HG03097 (cell line): ENCODE results near the gene RAI14.

ENCODE experiments used
- ATAC-seq: cut with Tn5 transposase; IDR thresholded peaks from one replicate; pipeline ENCODE4 v1.9.1; 2021; ENCODE audit not compliant: unreplicated experiment, low FRiP score

Gene RAI14

DNA sequence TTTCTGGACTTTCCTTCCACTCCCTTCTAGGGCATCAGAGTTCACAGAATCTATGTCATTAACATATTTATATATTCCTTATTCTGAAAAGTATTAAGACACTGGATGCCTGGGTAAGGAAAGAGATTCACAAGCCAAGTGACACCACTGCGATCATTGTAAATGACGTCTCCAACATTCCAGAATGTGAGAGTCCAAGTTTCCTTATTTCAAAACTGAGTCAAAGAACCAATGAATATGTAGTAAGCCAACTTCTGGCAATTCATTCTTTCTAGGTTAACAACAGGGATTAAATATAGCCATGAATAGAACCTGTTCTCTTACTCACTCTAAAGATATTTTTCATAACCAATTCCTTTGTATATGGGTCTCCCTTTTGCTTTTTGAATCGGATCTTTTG, 18.1 kb downstream of the RAI14 start:
- ATAC-seq, result no peak

- ATAC-seq, result no peak
Observed at GRCh38 chr5:34675857-34676256, 19.7 kb downstream of the RAI14 start.

DNA sequence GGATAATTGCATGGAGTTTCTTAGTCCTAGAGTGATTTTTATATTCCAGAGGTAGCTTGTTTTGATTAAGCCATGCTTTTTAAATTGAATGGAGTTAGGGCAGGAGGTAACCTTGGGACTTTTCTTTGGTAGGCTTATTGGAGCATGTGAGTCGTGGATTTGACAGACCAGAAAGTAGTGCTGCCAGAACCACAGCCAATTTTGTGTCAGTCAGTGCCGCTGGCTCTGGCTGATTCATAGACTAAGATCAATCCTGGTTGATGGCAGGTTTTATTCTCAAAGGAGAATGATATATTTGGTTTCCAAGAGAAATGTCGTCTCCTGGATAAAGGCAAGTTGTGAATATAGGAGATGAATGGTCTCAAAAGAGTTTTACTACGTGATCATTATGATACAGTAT, 20.3 kb downstream of the RAI14 start:
- ATAC-seq, result no peak

- no peak for ATAC-seq
Observed at GRCh38 chr5:34677428-34677827, 21.3 kb downstream of the RAI14 start.

GRCh38 chr5:34680896-34681295, 24.8 kb downstream of the RAI14 start:
- no peak for ATAC-seq

- no peak for ATAC-seq
Observed at GRCh38 chr5:34682926-34683623, 26.9 kb downstream of the RAI14 start.

DNA sequence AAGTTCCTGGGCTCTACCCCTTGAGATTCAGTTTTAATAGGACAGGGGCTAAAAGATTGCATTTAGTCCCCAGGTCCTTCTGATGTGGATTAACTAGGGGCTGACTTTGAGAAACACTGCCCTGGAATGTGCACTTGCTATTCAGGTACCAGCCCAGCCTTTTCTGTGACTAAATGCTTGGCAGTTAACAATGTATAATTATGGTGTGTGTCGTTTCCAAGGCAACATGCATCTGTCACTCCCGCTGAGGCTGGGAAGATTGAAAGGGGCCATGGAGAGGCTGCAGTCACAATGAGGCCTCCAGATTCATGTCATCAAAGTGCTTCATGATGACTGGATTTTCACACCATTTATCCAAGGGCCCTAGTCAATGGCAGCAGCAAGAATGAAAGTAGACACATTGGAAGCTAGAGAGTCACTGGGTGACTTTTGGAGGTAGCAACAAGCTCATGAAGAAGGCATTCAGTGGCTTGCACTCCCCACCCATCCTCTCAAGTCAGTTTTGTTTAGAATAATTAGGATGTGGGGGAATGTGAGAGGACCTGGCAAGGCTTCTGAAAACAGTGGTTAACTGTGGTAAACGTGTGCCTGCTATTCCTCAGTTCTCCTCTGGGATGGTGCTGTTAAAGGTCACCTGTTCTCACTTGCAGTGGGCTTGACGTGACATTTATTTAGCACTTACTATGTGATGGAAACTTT, 28.3 kb downstream of the RAI14 start:
- no peak for ATAC-seq

DNA sequence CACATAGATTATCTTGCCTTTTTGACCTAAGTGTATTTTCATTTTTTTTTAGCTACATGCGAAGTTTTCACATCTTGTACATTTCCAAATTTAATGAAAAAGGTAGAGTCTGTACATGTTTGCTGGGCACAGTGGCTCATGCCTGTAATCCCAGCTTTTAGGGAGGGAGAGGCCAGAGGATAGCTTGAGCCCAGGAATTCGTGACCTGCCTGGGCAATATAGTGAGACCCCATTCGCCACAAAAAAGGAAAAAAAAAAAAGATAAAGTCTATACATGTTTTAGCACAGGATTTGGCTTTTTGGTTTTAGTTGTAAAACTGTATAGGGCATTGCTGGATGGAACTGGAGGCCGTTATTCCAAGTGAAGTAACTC, 28.8 kb downstream of the RAI14 start:
- ATAC-seq, result no peak

DNA sequence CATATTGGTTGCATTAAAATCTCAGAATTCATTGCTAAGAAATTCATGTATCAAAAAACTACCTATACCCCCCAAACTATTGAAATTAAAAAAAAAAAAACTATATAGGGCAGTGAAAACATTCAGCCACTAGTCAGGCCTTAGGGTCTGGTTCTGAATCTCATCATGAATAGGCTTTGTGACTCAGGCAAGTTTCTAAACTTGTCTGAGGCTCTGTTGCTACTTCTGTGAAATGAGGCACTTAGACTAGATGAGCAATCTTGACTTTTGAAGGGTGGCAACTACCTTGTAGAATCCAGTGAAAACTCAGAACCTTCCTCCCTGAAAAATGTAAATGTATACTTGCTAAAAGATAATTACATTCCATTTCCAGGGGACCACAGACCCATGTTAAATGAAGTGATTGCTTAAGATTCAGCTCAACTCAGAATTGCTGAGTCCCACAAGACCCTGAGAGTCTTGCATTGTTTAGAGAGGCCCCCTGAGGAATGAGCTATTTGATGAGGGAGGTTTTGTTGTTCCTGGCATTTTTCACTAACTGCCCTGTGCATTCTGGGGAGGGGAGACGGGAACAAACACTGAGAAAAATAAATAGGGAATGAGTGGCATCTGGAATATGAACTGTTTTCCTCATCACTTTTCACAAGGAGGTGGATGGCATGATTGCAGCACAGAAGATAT, 29.5 kb downstream of the RAI14 start:
- ATAC-seq, result no peak

GRCh38 chr5:34686762-34687268, 30.7 kb downstream of the RAI14 start:
- ATAC-seq, result no peak

DNA sequence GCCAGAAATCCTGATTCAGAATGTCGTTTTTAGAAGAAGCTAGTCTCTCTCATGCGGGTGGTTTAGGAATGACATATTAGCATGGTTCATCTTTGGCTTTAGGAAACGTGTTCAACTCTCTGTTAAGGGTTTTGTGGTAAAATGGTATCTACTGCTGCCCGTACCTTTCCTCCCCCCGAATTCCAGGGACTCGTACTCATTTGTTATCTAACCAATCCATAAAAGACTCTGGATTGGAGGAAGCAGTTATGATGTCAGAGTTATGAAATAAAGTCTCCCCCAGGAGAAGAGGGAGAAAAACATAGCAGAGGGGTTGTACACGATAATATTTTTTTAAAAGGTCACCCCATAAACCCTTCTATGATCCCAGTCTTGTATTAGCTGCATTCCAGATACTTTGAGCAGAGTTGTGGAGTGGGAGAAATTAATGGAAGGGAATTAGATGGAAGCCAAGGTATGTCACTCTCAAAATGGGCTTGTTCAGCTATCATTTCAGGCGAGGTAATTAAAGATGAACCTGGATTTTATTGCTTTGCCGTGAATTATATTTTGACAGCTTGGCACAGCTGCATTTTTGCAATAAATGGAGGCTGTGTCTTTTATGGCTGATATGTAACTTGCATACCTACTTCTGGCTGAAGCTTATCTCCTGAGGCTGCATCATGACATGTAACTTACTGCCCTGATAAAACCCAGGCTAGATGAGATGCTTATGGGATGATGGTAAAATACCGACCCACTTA, 31.3 kb downstream of the RAI14 start:
- no peak for ATAC-seq

DNA sequence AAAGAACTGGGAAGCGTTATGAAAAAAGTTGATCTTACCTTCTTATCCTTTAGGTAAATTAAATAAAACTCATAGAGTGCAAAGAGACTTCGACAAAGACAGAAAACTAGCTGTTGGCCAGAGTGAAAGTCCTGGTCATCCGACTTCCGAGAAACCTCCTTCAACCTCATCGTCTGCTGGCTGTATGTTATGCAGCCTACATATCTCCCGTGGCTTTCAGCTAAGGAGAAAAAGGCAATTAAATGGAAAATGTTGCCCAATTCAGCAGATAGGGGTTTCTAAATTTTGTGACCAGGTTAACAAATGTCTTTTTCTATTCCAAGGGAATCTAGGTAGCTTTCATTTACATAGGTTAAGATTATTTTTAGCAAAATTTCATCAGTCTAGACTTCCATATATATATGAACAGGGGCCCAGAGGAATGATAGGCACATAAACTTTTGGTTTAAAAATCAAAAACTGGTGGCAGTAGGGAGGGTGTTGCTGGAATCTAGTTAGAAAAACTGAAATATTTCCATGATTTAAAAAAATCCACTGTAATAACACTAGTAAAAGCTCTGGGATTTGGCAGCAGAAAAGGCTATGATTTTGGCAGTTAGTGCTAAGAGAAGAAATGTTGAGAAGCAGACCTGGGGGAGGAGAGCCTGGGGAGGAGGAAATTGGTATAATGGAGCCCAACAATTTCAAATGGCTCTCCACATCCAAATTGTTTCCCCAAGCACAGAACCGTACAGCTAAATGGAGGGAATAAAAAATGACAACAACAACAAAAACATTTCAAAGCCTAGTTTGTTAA, 32.1 kb downstream of the RAI14 start:
- ATAC-seq, result no peak

- ATAC-seq, result no peak
Observed at GRCh38 chr5:34690301-34690700, 34.2 kb downstream of the RAI14 start.

GRCh38 chr5:34690898-34691297, 34.8 kb downstream of the RAI14 start:
- ATAC-seq, result no peak

DNA sequence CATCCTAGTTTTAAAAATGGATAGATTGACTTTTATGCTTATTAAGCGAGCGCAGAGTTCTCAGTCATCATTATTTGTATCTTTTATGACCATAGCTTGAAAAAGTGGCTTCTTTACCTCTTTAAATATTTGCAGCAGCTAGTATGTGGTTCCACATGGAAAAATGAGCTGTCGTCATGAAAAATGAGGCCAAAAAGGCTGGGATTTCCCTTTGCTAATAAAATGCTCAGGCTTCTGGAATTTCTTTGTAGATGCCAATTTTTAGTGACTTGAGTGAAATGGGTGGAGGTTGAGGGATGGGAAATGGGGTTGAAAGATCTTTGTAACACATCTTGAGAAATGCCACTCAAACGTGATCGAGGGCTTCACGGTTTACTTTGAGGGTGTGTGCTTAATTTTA, 35.2 kb downstream of the RAI14 start:
- no peak for ATAC-seq

DNA sequence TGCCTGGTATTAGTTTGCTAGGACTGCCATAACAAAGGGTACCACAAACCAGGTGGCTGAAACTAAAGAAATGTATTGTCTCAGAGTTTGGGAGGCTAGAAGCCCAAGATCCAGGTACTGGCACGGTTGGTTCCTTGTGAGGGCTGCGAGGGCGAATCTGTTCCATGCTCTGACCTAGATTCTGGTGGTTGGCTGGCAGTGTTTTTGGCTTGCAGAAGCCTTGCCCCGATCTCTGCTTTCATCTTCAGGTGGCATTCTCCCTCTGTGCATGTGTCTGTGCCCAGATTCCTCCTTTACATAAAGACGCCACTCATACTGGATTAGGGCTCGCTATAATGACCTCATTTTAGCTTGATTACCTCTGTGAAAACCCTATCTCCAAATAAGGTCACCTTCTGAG, 36.7 kb downstream of the RAI14 start:
- ATAC-seq, result no peak

- ATAC-seq, result no peak
Observed at GRCh38 chr5:34694012-34694411, 37.9 kb downstream of the RAI14 start.

- no peak for ATAC-seq
Observed at GRCh38 chr5:34694685-34695084, 38.6 kb downstream of the RAI14 start.

- peak; percentile 65 for ATAC-seq
Observed at GRCh38 chr5:34695275-34696027, 39.3 kb downstream of the RAI14 start.
